COLO668 (cell line): Measurements from ENCODE around the gene AFF3.
"Not testable (repeated sequence)": the region's sequence is repeated elsewhere in the genome, so short reads cannot be mapped to it uniquely, and the experiment has no call there.

Source experiments
- DNase-seq: peaks from one replicate; lab custom pipeline; 2025; ENCODE audit not compliant: unreplicated experiment; lab: John Stamatoyannopoulos, UW

AFF3 gene

DNA sequence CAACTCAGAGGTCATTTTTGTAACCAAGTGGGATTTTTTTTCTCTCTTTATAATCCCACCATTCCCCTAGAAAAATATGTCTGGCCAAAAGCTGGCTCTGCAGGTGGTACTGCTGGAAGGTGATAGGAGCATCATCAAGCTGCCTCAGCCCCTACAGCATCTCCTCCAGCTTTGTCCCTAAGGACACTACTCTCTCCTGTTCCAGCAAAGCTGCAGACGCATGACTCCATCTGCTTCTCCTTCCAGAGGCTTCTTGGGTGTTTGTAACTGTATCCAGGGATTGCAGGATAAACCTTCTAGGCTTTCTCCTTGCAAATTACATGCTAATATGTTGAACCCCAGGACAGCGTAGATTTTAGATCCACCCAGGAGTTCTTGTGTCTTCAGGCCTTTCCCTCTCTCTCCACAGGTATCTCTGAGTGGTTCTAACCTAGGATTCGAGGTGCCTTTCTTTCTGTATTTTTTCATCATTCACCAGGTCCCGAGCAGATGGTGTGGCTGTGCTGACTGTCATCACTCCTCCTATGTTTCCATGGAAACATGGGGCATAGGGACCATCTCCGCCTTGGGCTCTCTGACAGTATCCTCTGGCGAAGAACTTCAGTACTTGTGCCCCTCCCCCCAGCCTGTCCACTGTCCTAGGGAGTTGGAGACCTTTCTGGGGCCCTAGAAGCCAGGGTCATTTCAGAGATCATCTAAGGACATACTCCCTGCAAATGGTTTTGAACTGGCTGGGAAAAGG is 34.3 kb downstream of the AFF3 start:
- no peak for DNase-seq

- no peak for DNase-seq
Measured at GRCh38 chr2:100107440-100107839, 35.0 kb downstream of the AFF3 start.

DNA sequence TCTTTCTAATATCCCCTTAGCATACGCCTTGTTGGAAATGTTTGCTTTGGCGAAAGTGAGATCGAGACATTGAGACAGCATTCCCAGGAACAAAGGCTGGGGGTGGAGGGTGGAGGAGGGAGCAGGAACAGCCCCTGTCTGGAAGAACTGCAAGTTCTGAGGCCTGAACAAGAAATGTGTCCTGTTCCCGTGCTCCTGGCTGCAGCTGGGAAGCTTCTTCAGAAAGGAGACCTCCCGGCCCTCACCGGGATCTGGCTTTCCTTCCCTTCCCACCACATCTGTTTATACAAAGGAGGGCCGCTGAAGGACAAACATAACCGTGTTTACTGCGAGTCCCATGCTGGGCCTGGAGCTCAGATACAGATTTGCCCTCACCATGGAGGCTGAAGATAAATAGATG is 35.9 kb downstream of the AFF3 start:
- no peak for DNase-seq

- DNase-seq: no peak
Measured at GRCh38 chr2:100105678-100106054, 36.7 kb downstream of the AFF3 start.

DNA sequence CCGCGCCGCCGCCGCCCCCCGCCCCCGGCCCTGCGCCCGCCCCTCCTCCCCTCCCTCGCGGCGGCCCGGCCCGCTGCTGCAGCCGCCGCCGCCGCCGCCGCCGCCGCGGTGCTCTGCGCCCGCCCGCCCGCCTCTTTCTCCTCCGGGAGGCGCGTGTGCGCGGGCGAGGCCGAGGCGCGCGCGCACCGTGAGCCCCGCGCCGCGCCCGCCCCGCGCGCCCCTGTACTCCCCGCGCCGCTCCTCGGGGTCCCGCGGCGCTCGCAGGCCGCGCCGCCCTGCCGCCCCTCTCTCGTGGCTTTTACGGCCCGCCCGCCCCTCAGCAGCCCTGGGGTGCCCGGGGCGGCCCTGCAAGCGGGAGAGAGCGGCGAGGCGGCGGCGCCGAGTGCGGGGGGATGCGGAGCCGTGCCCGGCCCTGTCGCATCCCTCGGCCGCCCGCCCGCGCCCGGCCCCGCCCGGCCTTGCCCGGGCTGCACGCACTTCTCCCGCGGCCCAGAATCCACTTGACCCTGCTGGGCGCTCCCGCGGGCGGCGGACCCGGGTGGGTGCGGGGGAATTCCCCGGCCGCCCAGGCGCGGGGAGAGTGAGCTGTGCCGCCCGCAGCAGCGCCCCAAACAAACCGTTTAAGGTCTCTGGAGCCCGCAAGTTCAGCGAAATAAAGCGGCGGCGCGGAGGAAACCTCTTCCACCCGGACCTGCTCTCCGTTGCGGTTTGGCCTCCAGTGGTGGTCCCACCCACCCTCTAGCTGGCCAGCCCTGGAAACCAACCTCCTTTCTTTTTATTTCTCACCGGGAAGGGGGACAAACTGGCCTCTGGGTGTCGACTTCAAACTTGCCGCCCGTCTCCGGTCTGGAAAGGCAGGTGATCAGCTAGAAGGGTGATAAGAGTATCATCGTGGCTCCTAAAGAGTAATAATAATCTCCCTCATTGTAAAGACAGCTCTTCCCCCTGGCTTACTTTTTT is 37.4 kb downstream of the AFF3 start:
- DNase-seq: peak; percentile 42

- not testable (repeated sequence) for DNase-seq
Measured at GRCh38 chr2:100104265-100104664, 38.1 kb downstream of the AFF3 start.

DNA sequence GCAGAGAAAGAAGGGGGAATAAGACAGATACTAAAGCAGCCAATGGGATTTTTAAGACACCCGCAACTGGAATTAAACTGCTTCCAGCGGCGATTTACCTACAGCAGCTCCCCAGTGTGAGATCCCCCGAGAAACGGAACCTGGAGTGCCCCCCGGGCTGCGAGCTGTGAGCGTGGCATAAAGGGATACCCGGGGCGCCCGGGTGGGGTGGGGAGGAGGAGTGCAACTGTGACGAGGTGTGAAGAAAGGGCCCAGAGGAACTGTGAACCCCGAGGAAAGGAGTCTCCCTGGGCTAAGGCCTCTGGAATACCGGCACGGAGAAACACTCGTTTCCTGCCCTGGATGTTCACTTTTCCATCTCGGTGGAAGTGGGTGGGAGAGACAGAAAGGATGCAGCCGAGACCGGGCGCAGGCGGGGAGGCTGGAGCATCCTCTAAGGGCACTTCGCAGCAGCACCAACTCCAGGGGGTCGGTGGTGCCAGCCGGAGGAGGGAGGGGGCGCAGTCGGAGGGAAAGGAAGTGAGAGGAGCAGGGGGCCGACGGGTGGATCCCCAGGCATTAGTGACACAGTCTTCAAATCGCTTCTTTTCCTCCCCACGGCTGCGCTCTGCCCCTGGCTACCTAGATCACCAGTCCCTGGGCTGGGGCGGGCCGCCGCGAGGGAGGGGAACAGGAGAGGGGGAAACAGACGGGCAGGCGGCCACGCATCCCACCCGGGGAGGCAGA is 38.7 kb downstream of the AFF3 start:
- DNase-seq: not testable (repeated sequence)

DNA sequence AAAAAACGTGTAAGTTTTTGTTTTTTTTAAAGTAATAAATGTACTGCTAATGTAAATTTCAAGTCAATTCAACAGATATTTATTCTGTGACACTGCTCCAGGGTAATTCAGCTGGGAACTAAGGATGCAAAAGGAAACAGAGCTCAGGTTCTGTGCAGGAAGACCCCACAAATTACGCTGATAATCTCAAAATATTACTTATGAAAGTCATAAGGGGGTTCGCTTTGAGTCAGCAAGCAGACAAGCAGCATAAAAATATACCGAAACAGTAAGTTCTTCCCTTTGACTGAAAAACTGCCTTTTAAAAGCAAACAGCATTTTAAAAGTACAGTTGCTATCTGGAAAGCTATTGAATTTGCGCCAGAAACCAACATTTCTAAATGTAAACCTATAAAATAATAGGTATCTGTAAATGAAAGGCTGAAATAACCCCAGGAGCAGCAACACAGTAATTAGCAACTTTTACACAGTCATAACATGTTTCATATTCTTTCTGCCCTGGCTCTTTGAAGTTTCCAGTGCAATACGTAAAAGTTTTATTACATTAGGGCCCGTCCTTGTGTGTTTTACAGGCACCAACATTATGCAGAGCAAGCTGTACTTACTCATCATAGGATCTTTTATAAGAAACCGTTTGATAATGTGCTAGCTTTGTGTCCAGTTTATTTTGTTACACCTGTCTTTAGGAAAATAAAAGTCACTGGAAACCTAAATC is 39.8 kb downstream of the AFF3 start:
- DNase-seq: not testable (repeated sequence)

GRCh38 chr2:100098855-100099254 is 43.5 kb downstream of the AFF3 start:
- not testable (repeated sequence) for DNase-seq

GRCh38 chr2:100097611-100098294 is 44.6 kb downstream of the AFF3 start:
- not testable (repeated sequence) for DNase-seq

GRCh38 chr2:100095845-100096244 is 46.5 kb downstream of the AFF3 start:
- DNase-seq: not testable (repeated sequence)

GRCh38 chr2:100091807-100092206 is 50.6 kb downstream of the AFF3 start:
- not testable (repeated sequence) for DNase-seq

GRCh38 chr2:100085744-100086143 is 56.6 kb downstream of the AFF3 start:
- DNase-seq: not testable (repeated sequence)

GRCh38 chr2:100083421-100084216 is 58.8 kb downstream of the AFF3 start:
- DNase-seq: not testable (repeated sequence)

DNA sequence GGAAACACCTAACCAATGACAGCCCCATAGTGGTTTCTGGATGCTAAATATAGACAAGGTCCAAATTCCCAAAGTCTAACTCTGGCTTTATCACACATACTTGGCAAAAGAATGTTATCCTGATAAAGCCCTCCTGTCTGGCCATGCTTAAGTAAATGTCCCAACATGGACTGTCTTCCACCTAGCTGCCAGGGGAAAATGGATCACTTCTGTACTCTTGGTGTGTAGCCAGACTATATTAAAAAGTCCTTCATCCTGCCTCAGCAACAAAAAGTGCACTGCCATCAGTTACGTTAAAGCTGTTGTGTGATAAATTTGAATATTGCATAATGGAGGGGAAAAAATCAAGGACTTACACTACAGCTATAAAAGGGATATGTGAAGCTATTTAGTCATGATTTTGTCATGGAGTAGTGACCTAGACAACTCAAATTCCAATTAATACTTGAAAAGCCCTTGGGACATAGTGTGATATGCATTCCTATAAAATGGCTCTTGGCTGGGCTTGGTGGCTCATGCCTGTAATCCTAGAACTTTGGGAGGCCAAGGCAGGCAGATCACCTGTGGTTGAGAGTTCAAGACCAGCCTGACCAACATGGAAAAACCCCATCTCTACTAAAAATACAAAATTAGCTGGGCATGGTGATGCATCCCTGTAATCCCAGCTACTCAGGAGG is 60.0 kb downstream of the AFF3 start:
- not testable (repeated sequence) for DNase-seq

DNA sequence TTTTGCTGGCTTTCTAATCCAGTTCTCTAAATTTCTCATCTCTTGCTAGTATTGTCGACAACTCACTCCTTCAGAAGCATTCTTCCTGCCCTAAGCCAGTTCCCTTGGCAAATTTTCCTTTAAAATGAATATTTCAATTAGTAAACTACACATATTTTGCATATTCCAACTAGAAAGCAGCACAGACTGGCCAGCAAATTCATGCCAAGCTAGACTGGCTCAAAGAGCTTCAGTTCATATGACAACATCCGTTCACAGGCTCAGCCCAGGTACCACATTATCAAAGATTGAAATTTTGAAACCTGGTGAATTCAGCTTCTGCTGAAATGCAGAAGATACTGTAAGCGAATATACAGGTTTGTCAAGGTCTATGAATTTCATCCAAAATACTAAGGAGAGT is 64.5 kb downstream of the AFF3 start:
- no peak for DNase-seq

DNA sequence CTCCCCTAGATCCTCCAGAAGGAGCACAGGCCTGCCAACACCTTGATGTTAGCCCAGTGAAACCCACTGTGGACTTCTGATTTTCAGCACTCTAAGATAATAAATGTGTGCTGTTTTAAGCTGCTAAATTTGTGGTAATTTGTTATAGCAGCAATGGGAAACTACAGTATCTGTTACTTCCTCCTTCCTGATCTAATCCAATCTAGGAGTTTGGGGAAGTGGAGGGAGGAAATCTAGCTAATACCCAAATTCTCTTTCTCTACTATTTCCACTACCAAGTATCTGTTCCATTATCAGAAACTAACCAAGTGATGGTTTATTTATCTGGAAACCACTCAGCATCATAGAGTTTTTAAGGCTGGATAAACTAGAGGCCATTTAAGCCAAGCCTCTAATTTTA is 64.9 kb downstream of the AFF3 start:
- DNase-seq: no peak

- DNase-seq: no peak
Measured at GRCh38 chr2:100075532-100075931, 66.9 kb downstream of the AFF3 start.

- DNase-seq: no peak
Measured at GRCh38 chr2:100073110-100073509, 69.3 kb downstream of the AFF3 start.
